GM18526 (cell line): ENCODE measurements around the gene FAM228A.

Source experiments
- POLR2A ChIP-seq: IDR thresholded peaks from 3 replicates; pipeline ENCODE4 v1.6.1; 2011; ENCODE audit not compliant: insufficient read length; ENCODE audit errors: extremely low read depth

The FAM228A gene

GRCh38 chr2:24174851-24175277 is at the start of gene FAM228A:
FAM228A (plus strand) TSS chr2:24175053; CDS start chr2:24175481, 428 bp downstream.
- TF ChIP-seq POLR2A, result no peak

- TF ChIP-seq POLR2A, result no peak
These were observed 48.9 kb upstream of the FAM228A start for GRCh38 chr2:24125956-24126355.

DNA sequence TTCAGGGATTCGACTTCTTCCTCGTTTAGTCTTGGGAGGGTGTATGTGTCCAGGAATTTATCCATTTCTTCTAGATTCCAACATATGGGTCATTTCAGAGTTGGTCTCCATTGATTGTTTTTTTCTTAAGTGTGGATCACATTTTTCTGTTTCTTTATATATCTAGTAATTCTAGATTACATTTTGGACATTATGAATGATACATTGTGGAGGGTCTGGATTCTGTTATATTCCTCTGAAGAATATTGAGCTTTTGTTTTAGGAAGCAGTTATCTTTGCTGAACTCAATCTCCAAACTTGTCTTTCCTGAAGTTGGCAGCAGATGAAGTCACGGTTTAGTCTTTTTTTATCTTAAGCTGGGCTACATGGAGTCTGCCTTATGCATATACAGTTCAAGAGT is 42.3 kb upstream of the FAM228A start:
- TF ChIP-seq POLR2A, result no peak

GRCh38 chr2:24147364-24147763 is 27.5 kb upstream of the FAM228A start:
- TF ChIP-seq POLR2A, result no peak

DNA sequence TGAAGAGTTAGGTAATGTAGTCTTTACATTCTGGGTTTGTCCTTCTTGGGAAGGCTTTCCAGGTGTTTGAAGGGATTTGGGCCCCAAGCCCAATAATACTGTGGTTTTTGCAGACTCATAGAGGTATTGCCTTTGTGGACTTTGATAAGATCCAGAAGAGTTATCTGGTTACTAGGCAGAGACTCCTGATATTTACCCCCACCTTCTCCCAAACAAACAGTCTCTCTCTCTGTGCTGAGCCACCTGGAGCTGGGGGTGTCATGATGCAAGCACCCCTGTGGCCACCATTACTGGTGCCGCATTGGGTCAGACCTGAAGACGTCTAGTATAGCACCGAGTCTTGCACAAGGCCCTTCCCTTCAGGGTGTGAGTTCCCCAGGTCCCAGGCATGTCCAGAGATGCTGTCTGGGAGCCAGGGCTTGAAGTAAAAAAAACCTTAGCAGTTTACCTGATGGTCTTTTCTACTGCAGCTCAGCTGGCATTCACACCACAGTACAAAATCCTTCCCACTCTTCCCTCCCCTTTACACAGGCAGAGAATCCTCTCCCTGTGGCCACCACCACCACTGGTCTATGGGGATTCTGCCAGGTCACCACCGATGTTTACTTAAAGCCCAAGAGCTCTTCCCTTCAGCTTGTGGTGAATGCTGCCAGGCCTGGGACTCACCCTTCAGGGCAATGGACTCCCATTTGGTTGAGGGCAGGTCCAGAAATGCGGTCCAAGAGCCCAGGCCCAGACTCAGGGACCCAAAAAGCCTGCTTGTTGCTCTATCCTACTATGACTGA is 22.2 kb upstream of the FAM228A start:
- TF ChIP-seq POLR2A, result no peak

DNA sequence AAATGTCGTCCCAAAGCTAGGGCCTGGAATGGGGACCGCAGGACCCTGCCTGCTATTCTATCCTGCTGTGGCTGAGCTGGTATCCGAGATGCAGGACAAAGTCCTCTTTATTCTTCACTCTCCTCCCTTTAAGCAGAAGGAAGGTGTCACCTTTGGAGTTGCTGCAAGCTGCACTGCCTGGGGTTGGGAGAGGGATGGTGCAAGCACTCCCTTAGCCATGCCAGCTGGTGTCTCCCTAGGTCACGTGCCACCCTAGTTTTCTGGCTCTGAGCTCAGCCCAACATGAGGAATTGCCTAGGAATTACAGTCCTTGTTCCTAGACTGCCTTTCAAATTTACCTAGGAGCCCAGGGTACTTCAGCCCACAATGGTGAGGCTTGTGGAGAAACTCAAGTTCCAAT is 21.4 kb upstream of the FAM228A start:
- TF ChIP-seq POLR2A, result no peak

DNA sequence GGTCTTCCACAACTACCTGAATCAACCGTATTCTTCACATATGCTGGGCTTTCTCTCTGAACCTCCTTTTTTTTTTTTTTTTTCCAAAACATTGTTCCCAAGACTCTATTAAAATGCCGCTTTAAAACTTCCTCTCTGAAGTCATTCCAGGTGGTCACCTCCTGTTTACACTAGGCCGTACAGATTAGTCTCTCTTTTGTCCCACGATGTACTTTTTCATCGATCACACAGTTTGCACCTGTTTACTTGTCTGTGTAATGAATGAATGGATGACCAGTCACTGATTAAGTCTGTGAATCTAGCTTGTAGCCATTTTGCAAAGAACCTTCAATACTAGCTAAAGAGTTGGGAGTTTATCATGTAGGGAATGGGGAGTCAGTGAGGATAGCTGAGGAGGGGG is 16.7 kb upstream of the FAM228A start:
- no peak for TF ChIP-seq POLR2A

- TF ChIP-seq POLR2A, result no peak
These were observed 15.1 kb upstream of the FAM228A start for GRCh38 chr2:24159708-24160107.

DNA sequence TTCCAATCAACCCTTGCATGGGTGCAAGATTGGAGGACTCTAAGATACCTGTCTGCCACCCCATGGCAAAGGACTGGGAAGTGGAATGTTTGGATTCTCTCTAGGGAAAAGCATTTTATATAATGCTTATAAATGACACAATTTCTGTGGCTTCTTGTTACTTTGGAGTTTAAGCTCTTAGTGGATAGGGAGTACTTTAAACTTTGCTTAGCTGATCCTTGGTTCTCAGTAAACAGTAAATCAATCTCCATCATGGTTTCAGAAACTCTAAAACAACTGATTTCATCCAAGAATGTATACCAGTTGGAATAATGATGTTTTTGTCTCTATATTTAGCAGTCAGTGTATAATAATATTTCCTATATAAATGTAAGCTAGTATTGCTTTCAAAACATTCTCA is 14.1 kb upstream of the FAM228A start:
- no peak for TF ChIP-seq POLR2A

GRCh38 chr2:24162494-24162893 is 12.4 kb upstream of the FAM228A start:
- no peak for TF ChIP-seq POLR2A

DNA sequence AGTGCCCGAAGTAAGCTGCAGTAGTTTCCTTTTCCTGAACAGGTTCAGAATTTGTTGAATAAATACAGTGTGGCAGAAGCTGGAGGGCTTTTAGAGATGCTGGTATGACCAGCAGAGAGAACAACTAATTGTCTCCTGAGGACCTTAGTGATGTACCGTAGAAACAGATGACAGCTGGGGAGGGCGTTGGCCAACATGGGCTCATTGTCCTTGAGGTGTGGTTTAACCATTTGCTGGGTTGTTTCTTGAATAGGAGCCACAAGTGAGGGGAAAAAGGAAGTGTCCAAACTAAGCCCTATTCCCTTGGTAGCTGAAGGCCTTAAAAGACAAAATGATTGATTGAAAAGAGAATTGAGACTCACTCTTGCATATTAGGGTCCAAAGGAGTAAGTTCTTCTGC is 11.7 kb upstream of the FAM228A start:
- TF ChIP-seq POLR2A, result no peak

DNA sequence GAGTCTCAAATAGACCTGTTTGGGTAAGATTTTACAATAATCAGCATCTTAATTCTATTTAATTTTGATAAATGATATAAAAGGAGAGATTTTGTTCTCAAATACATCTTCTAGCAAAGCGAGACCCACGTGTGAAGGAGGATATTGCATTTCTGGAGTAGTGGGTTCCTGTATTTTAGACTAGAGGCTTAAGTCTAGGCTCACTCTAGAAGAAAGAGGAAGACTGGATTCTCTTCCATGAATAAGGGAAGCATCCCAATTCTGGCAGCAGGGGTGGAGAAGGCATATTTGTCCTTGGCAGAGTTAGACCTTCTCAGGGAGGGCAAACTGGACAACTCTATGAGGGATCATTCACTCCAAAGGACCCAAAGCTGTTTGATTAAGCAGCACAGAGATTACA is 11.3 kb upstream of the FAM228A start:
- no peak for TF ChIP-seq POLR2A

- no peak for TF ChIP-seq POLR2A
These were observed 10.4 kb upstream of the FAM228A start for GRCh38 chr2:24164416-24164973.

- TF ChIP-seq POLR2A, result no peak
These were observed 5.8 kb upstream of the FAM228A start for GRCh38 chr2:24169023-24169422.

GRCh38 chr2:24175631-24176187 is 856 bp downstream of the FAM228A start:
- no peak for TF ChIP-seq POLR2A

- TF ChIP-seq POLR2A, result no peak
These were observed 1.5 kb downstream of the FAM228A start for GRCh38 chr2:24176326-24176725.
